K562 (cell line): ENCODE data around the gene CSTPP1.

Experiments
- CHD2 ChIP-seq: IDR thresholded peaks from 2 replicates; pipeline ENCODE4 v1.6.1; 2011; ENCODE audit warnings: low read depth, low read length
- CREM ChIP-seq: IDR thresholded peaks from 2 replicates; pipeline ENCODE4 v1.6.1; 2014; ENCODE audit warnings: antibody characterized with exemption, low read depth
- EP300 ChIP-seq: IDR thresholded peaks from 2 replicates; pipeline ENCODE4 v1.6.1; 2012; ENCODE audit warnings: low read length, improper control_type of control experiment
- FOXA1 ChIP-seq: fragments of 450-650 bp; IDR thresholded peaks from 2 replicates; pipeline ENCODE4 v1.6.1; 2016; ENCODE audit warnings: mild to moderate bottlenecking, borderline replicate concordance
- HCFC1 ChIP-seq: IDR thresholded peaks from 2 replicates; pipeline ENCODE4 v1.6.1; 2012; ENCODE audit warnings: low read depth, low read length, improper control_type of control experiment
- NCOR1 ChIP-seq: fragments of 450-650 bp; IDR thresholded peaks from 2 replicates; pipeline ENCODE4 v1.6.1; 2016; ENCODE audit warnings: mild to moderate bottlenecking, moderate library complexity
- POLR2AphosphoS5 ChIP-seq: IDR thresholded peaks from 2 replicates; pipeline ENCODE4 v1.6.1; 2011; ENCODE audit warnings: mild to moderate bottlenecking, low read depth, low read length, moderate library complexity; ENCODE audit not compliant: control insufficient read depth, insufficient read depth
- SMAD1 ChIP-seq: fragments of 150-350 bp; IDR thresholded peaks from 2 replicates; pipeline ENCODE4 v1.6.1; 2014; ENCODE audit warnings: low read length, low read depth; ENCODE audit not compliant: partially characterized antibody
- U2AF1 ChIP-seq: fragments of 200-400 bp; formaldehyde crosslinking; optimal IDR thresholded peaks from 2 replicates; pipeline ENCODE3; 2017; ENCODE audit warnings: mild to moderate bottlenecking, low read depth, low read length, moderate library complexity
- ZNF311 ChIP-seq: fragments of 250-450 bp; sonication (Bioruptor Pico); IDR thresholded peaks from 2 replicates; pipeline ENCODE4 v1.4.0; 2020; ENCODE audit warnings: mild to moderate bottlenecking, moderate library complexity
- TF ChIP-seq, protein P1 (sequence below), 3 experiments: IDR thresholded peaks in 2 of 3; conservative IDR thresholded peaks in 1 of 3; 2 replicates each; pipeline ENCODE4 v1.5.1; 2011 to 2012; ENCODE audit warnings: low read length in 3 of 3, mild to moderate bottlenecking in 3 of 3, control low read depth in 2 of 3, improper control_type of control experiment in 1 of 3, inconsistent platforms in 1 of 3, low read depth in 1 of 3, mixed read lengths in 1 of 3, moderate library complexity in 1 of 3; ENCODE audit not compliant: insufficient read depth in 2 of 3
- TF ChIP-seq, protein P2 (sequence below), 2 experiments: fragments of 450-650 bp in 1 of 2; IDR thresholded peaks; 2 replicates each; pipeline ENCODE4 v1.6.1; 2011 to 2017; ENCODE audit warnings: low read depth in 2 of 2, antibody characterized with exemption in 1 of 2, borderline replicate concordance in 1 of 2, low read length in 1 of 2, mild to moderate bottlenecking in 1 of 2, mixed read lengths in 1 of 2; ENCODE audit not compliant: control insufficient read depth in 1 of 2

DNA sequence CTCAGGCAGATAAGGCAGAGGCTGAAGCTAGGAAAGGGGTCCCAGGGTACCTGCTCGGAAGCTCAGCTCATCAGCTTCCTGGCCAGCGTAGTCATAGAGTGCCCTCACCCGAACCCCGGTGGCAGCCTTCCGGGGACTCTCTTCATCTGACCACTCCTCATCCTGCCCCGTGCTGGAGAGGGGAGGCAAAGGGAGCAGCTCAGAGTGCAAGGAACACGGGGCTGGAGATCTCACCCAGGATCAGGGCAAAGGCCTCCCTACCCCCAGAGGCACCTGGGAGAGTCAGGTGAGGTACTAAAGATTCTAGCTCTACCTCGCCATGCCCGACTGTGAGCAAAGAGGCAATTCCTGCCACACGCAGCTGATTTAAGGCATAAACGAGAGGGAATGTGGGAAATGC lies 241.8 kb downstream of the CSTPP1 start:
- no peak for TF ChIP-seq CREM
- TF ChIP-seq, protein P1, sequence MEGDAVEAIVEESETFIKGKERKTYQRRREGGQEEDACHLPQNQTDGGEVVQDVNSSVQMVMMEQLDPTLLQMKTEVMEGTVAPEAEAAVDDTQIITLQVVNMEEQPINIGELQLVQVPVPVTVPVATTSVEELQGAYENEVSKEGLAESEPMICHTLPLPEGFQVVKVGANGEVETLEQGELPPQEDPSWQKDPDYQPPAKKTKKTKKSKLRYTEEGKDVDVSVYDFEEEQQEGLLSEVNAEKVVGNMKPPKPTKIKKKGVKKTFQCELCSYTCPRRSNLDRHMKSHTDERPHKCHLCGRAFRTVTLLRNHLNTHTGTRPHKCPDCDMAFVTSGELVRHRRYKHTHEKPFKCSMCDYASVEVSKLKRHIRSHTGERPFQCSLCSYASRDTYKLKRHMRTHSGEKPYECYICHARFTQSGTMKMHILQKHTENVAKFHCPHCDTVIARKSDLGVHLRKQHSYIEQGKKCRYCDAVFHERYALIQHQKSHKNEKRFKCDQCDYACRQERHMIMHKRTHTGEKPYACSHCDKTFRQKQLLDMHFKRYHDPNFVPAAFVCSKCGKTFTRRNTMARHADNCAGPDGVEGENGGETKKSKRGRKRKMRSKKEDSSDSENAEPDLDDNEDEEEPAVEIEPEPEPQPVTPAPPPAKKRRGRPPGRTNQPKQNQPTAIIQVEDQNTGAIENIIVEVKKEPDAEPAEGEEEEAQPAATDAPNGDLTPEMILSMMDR (IDR thresholded peaks at IDR 0.05 in 2 of 3, conservative IDR thresholded peaks at IDR 0.05 in 1 of 3; ENCODE audit: insufficient read depth in 2 of 3, low read depth in 1 of 3, low read length in 3 of 3), result no peak
- TF ChIP-seq CHD2, result no peak
- TF ChIP-seq HCFC1, result no peak
- no peak for TF ChIP-seq ZNF311 (CRISPR knock-in tag)
- TF ChIP-seq NCOR1, result no peak
- TF ChIP-seq U2AF1, result no peak
- TF ChIP-seq EP300, result no peak
- TF ChIP-seq, protein P2, sequence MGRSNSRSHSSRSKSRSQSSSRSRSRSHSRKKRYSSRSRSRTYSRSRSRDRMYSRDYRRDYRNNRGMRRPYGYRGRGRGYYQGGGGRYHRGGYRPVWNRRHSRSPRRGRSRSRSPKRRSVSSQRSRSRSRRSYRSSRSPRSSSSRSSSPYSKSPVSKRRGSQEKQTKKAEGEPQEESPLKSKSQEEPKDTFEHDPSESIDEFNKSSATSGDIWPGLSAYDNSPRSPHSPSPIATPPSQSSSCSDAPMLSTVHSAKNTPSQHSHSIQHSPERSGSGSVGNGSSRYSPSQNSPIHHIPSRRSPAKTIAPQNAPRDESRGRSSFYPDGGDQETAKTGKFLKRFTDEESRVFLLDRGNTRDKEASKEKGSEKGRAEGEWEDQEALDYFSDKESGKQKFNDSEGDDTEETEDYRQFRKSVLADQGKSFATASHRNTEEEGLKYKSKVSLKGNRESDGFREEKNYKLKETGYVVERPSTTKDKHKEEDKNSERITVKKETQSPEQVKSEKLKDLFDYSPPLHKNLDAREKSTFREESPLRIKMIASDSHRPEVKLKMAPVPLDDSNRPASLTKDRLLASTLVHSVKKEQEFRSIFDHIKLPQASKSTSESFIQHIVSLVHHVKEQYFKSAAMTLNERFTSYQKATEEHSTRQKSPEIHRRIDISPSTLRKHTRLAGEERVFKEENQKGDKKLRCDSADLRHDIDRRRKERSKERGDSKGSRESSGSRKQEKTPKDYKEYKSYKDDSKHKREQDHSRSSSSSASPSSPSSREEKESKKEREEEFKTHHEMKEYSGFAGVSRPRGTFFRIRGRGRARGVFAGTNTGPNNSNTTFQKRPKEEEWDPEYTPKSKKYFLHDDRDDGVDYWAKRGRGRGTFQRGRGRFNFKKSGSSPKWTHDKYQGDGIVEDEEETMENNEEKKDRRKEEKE (IDR thresholded peaks at IDR 0.05; ENCODE audit: borderline replicate concordance in 1 of 2, control insufficient read depth in 1 of 2, low read depth in 2 of 2, low read length in 1 of 2), result no peak
- no peak for TF ChIP-seq POLR2AphosphoS5
- no peak for TF ChIP-seq SMAD1
- TF ChIP-seq FOXA1, result no peak
